Activated CD4-positive, CD25-positive, alpha-beta regulatory T cell treated with anti-CD3 and anti-CD28 coated beads, Interleukin-2, amount 50 U/mL, for 72 hours (primary cell): Measurements from ENCODE around the gene KAZALD1.

Experiments used
- DNase-seq: peaks from one replicate; pipeline ENCODE4 v3.0.0; 2021

Gene KAZALD1

GRCh38 chr10:101099901-101100300 is 38.1 kb downstream of the KAZALD1 start:
- DNase-seq: no peak

- no peak for DNase-seq
Observed at GRCh38 chr10:101101372-101101881, 39.6 kb downstream of the KAZALD1 start.

DNA sequence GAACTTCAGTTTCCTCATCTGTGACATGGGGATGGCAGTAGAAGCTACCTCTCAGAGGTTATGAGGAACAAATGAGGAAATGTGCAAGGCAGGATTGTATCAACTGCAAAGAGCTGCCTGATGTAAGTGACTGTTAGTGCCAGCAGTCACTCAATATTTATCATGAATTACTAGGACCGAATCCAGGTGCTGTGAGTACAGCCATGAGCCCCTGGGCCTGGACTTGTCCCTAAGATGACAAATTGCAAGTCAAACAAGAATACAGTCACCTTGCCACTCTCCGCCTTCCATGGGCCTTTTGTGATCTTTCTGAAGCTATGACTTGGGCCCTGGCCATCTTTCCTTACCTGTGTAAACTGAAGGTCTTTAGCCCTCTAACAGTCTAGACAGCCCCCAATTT is 41.6 kb downstream of the KAZALD1 start:
- DNase-seq: no peak

DNA sequence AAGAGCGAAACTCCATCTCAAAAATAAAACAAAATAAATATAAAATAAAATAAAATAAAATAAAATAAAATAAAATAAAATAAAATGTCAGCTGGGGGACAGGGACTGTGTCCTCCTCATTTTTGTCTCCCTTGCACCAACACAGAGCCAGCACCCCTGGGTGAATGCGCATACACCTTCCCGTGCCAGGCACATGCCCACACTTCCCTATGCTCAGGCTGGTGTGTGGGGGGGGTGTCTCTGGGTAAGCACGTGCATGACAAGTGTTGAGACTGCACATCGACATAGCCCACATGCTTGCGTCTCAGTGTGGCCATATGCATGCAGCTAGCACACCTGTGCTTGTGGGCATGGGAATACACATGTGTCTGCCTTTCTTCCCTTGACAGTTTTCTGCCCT is 44.6 kb downstream of the KAZALD1 start:
- DNase-seq: no peak

DNA sequence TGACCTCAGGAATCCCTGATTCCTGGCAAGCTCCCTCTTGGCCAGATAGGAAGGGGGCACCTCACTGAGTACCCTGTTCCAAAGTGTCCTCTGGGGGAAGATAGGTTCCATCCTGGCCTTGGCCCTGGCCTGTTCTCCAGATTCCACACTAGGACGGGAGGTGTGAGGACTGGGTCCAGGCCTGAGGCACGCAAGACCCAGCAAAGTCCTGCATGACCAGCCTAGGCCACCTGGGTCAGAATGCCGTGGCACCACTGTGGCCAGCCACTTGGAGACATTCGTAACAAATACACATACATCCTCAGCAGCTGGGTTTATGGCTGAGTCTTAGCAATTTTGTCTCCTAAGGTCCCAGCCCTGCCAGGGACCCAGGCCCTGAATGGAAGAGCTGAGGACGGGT is 46.0 kb downstream of the KAZALD1 start:
- no peak for DNase-seq

DNA sequence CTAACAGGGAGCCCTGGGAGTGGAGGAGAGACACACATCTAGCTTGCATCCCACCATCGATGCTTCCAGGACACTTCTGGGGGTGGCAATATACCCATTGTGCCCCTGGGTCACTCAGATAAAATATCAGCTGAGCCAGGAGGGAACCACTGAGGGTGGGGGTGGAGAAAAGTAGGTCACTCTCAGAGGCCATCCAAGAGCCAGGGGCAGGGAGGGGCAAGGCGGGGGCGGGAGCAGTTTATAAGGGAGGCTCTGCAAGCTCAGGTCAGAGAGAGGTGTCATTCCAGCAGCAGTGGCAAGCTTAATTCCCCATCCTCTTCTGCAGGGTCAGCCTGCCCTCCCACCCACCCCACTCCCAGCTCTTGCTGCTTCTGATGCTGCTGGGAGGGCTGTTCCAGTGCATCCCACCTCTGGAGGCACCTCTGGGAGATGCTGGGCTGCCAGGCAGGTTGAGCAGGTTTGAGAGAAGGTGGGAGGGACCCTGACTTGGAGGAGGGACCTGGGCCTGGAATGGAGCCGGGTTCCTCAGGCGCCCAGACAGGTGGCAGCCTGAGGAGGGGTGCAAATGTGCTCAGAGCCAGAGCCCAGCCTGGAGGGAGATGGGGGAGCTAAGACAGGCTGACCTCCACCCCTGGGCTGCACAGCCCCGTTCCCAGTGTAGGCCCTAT is 49.2 kb downstream of the KAZALD1 start:
- no peak for DNase-seq

DNA sequence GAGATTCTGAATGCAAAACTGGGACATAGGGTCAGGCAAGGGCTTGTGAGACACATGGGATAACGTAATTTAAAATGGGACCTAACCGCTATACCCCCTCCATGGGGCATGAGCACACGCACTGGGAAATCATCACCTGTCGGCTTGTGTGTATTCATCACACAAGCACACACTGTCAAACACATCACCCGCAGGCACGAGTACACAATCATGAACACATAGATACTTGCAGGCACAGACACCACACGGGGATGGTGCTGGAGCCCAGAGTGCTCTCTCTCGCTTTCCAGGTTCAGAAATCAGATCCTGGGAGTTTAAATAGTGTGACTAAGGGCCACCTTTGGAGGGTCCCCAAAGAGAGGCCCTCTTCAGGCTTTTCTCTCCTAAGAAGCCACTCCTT is 49.8 kb downstream of the KAZALD1 start:
- DNase-seq: no peak

- DNase-seq: no peak
Observed at GRCh38 chr10:101112799-101113594, 51.2 kb downstream of the KAZALD1 start.

- no peak for DNase-seq
Observed at GRCh38 chr10:101113890-101114403, 52.2 kb downstream of the KAZALD1 start.

- DNase-seq: no peak
Observed at GRCh38 chr10:101114646-101115045, 52.9 kb downstream of the KAZALD1 start.
